Measurements from ENCODE around the gene DEGS1. TPM values are rescaled to one million over a fixed set of nuclear protein-coding genes. Genes with fewer than 3 reads are reported as not detected.

Gene DEGS1
- total and polyA plus RNA-seq, 10 of the 15 experiments (the other 5 are each of a cell fraction or from before 2014, with no cell fraction given), result 16.5 to 133 (median 46.0) TPM

GRCh38 chr1:224169718-224170270, 13.2 kb upstream of the DEGS1 start:
- FAIRE-seq (no peak), DNase-seq (ENCODE audit: low read depth, low spot score) (no peak), ATAC-seq (no peak)
- ChIA-PET RAD21 (ENCODE audit: unreplicated experiment) (interaction anchor here (1.0 to 1.9 kb wide), 4 partner anchors 12 to 32 kb away, joined by 3 to 8 read pairs (median 4); partner anchors contain the start of gene DEGS1), POLR2A (interaction anchor here (1.1 to 1.8 kb wide), 6 partner anchors 10 to 207 kb away, joined by 3 to 16 read pairs (median 4); partner anchors contain the start of gene DEGS1), CTCF (interaction anchor here (1.0 to 2.1 kb wide), 8 partner anchors 9 to 163 kb away, joined by 3 to 13 read pairs (median 4); no protein-coding TSS in a partner anchor), SMC1A (ENCODE audit: uncharacterized antibody, unreplicated experiment) (interaction anchor here (0.9 to 2.6 kb wide), 10 partner anchors 9 to 164 kb away, joined by 5 to 14 read pairs (median 8); partner anchors contain the start of gene DEGS1)
- H3K9me3 ChIP-seq (replicated peaks; ENCODE audit: control insufficient read depth, insufficient read depth, low read length), result peaks cover 3% of the 10 kb centered on the region; the same call in 2 of the 3 replicates
- H3K4me2 ChIP-seq (ENCODE audit: control insufficient read depth, insufficient read depth), result peak overlapping the region; percentile 24
- H3K27ac ChIP-seq (ENCODE audit: control insufficient read depth, insufficient read depth), result no peak overlapping the region
- H3K27me3 ChIP-seq (replicated peaks in 1 of 2; ENCODE audit: control insufficient read depth in 2 of 2, insufficient read depth in 2 of 2, low read length in 1 of 2), result no peaks in the 10 kb centered on the region
- in situ Hi-C loops (cut with MboI), result no loop called here
- H3K4me1 ChIP-seq (ENCODE audit: control insufficient read depth, insufficient read depth, low read length), result peaks cover 13% of the 10 kb centered on the region
- no peaks in the 10 kb centered on the region for H3K36me3 ChIP-seq (ENCODE audit: control insufficient read depth in 2 of 2, insufficient read depth in 2 of 2, low read length in 1 of 2)
- H3K4me3 ChIP-seq, result no peak overlapping the region
- TF ChIP-seq CHD2 (IDR thresholded peaks at IDR 0.05; ENCODE audit: borderline replicate concordance, low read depth, low read length) (no peak), RAD21 (IDR thresholded peaks at IDR 0.05; ENCODE audit: insufficient read depth, low read depth, low read length) (no peak), MTA3 (IDR thresholded peaks at IDR 0.05; ENCODE audit: borderline replicate concordance, low read length) (no peak), SP1 (IDR thresholded peaks at IDR 0.05; ENCODE audit: low read depth, low read length) (no peak), SUZ12 (IDR thresholded peaks at IDR 0.05; ENCODE audit: unreplicated experiment) (no peak), ELK1 (IDR thresholded peaks at IDR 0.05; ENCODE audit: low read depth, low read length) (no peak), MTA2 (IDR thresholded peaks at IDR 0.05; ENCODE audit: low read depth) (no peak), ASH2L (IDR thresholded peaks at IDR 0.05; ENCODE audit: borderline replicate concordance, low read depth) (no peak), CBX3 (IDR thresholded peaks at IDR 0.05; ENCODE audit: borderline replicate concordance, low read depth) (no peak), EED (IDR thresholded peaks at IDR 0.05; ENCODE audit: low read depth) (no peak), POLR2AphosphoS2 (IDR thresholded peaks at IDR 0.05; ENCODE audit: low read depth, low read length) (no peak), EP300 (IDR thresholded peaks at IDR 0.05; ENCODE audit: borderline replicate concordance in 1 of 2, control insufficient read depth in 1 of 2, low read depth in 2 of 2, low read length in 2 of 2) (no peak), ZNF217 (IDR thresholded peaks at IDR 0.05) (no peak), ZSCAN29 (IDR thresholded peaks at IDR 0.05) (no peak), HCFC1 (IDR thresholded peaks at IDR 0.05; ENCODE audit: low read length) (no peak)
- TF ChIP-seq, protein P1, sequence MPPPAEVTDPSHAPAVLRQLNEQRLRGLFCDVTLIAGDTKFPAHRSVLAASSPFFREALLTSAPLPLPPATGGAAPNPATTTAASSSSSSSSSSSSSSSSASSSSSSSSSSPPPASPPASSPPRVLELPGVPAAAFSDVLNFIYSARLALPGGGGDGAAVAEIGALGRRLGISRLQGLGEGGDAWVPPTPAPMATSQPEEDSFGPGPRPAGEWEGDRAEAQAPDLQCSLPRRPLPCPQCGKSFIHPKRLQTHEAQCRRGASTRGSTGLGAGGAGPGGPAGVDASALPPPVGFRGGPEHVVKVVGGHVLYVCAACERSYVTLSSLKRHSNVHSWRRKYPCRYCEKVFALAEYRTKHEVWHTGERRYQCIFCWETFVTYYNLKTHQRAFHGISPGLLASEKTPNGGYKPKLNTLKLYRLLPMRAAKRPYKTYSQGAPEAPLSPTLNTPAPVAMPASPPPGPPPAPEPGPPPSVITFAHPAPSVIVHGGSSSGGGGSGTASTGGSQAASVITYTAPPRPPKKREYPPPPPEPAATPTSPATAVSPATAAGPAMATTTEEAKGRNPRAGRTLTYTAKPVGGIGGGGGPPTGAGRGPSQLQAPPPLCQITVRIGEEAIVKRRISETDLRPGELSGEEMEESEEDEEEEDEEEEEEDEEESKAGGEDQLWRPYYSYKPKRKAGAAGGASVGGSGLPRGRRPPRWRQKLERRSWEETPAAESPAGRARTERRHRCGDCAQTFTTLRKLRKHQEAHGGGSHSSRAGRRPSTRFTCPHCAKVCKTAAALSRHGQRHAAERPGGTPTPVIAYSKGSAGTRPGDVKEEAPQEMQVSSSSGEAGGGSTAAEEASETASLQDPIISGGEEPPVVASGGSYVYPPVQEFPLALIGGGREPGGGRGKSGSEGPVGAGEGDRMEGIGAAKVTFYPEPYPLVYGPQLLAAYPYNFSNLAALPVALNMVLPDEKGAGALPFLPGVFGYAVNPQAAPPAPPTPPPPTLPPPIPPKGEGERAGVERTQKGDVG (CRISPR knock-in tag; IDR thresholded peaks at IDR 0.05), result no peak
- H2AFZ ChIP-seq (ENCODE audit: control insufficient read depth, low read depth, low read length), result no peak overlapping the region
- BruUV-seq (replicated peaks), result no TSS peak
- 84% methylated on average over 4 of the region's 4 CpGs for WGBS (ENCODE audit: insufficient coverage, insufficient replicate concordance, low lambda C conversion rate, missing lambda C conversion rate)
- H4K20me1 ChIP-seq (ENCODE audit: control insufficient read depth, insufficient read depth), result no peaks in the 10 kb centered on the region
- no peak overlapping the region for H3K9ac ChIP-seq (ENCODE audit: control insufficient read depth, insufficient read depth, low read length)
- H3K79me2 ChIP-seq (ENCODE audit: control insufficient read depth, insufficient read depth, low read length), result no peaks in the 10 kb centered on the region
- intact Hi-C loops (cut with micrococcal nuclease; ENCODE audit: unreplicated experiment), result loop anchor here (1.0 kb wide), 1 partner anchor 13 kb away; no protein-coding TSS in a partner anchor
